ENCODE measurements around the gene BYSL. TPM values are rescaled to one million over a fixed set of nuclear protein-coding genes. Genes with fewer than 3 reads are reported as not detected.

Gene BYSL
- total and polyA plus RNA-seq, 9 of the 15 experiments (the other 6 are each of a cell fraction or from before 2014, with no cell fraction given), result 22.2 to 92.3 (median 53.4) TPM

GRCh38 chr6:41920921-41921711 lies at the start of gene BYSL, which contains the start of gene MED20 (continued):
- no peak for TF ChIP-seq CBX8 (IDR thresholded peaks at IDR 0.05; ENCODE audit: borderline replicate concordance, extremely low read depth, low read depth, low read length, poor library complexity, severe bottlenecking)
- TF ChIP-seq, protein P1, sequence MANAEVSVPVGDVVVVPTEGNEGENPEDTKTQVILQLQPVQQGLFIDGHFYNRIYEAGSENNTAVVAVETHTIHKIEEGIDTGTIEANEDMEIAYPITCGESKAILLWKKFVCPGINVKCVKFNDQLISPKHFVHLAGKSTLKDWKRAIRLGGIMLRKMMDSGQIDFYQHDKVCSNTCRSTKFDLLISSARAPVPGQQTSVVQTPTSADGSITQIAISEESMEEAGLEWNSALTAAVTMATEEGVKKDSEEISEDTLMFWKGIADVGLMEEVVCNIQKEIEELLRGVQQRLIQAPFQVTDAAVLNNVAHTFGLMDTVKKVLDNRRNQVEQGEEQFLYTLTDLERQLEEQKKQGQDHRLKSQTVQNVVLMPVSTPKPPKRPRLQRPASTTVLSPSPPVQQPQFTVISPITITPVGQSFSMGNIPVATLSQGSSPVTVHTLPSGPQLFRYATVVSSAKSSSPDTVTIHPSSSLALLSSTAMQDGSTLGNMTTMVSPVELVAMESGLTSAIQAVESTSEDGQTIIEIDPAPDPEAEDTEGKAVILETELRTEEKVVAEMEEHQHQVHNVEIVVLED (CRISPR knock-in tag; IDR thresholded peaks at IDR 0.05), result no peak
- peak; percentile 92 for TF ChIP-seq HDAC2 (IDR thresholded peaks at IDR 0.05)
- TF ChIP-seq, protein P2, sequence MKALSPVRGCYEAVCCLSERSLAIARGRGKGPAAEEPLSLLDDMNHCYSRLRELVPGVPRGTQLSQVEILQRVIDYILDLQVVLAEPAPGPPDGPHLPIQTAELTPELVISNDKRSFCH (CRISPR knock-in tag; IDR thresholded peaks at IDR 0.05), result no peak
- TF ChIP-seq, protein P2 (tag; IDR thresholded peaks at IDR 0.05), result peak; percentile 35; the same call in 1 of the 2 replicates
- TF ChIP-seq CXXC5 (CRISPR knock-in tag; IDR thresholded peaks at IDR 0.05), result peak; percentile 71
- TF ChIP-seq IRF9 (tag; IDR thresholded peaks at IDR 0.05), result no peak
- TF ChIP-seq, protein P3, sequence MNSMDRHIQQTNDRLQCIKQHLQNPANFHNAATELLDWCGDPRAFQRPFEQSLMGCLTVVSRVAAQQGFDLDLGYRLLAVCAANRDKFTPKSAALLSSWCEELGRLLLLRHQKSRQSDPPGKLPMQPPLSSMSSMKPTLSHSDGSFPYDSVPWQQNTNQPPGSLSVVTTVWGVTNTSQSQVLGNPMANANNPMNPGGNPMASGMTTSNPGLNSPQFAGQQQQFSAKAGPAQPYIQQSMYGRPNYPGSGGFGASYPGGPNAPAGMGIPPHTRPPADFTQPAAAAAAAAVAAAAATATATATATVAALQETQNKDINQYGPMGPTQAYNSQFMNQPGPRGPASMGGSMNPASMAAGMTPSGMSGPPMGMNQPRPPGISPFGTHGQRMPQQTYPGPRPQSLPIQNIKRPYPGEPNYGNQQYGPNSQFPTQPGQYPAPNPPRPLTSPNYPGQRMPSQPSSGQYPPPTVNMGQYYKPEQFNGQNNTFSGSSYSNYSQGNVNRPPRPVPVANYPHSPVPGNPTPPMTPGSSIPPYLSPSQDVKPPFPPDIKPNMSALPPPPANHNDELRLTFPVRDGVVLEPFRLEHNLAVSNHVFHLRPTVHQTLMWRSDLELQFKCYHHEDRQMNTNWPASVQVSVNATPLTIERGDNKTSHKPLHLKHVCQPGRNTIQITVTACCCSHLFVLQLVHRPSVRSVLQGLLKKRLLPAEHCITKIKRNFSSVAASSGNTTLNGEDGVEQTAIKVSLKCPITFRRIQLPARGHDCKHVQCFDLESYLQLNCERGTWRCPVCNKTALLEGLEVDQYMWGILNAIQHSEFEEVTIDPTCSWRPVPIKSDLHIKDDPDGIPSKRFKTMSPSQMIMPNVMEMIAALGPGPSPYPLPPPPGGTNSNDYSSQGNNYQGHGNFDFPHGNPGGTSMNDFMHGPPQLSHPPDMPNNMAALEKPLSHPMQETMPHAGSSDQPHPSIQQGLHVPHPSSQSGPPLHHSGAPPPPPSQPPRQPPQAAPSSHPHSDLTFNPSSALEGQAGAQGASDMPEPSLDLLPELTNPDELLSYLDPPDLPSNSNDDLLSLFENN (IDR thresholded peaks at IDR 0.05; ENCODE audit: low read depth in 2 of 2, low read length in 2 of 2), result peak in 1 of 2 experiments; percentile 20; a peak in 1 of 4 replicates
- TF ChIP-seq YBX1 (IDR thresholded peaks at IDR 0.05), result no peak
- TF ChIP-seq YY1 (IDR thresholded peaks at IDR 0.05; ENCODE audit: borderline replicate concordance in 1 of 3, control insufficient read depth in 1 of 3, extremely low read depth in 1 of 3, insufficient read depth in 3 of 3, insufficient read length in 1 of 3, insufficient replicate concordance in 2 of 3, low read depth in 1 of 3, low read length in 2 of 3), result peak in 2 of 3 experiments; percentile 65 to 70
- no peak for TF ChIP-seq ARID3A (IDR thresholded peaks at IDR 0.05; ENCODE audit: borderline replicate concordance, low read depth, low read length)
- TF ChIP-seq PML (IDR thresholded peaks at IDR 0.05; ENCODE audit: low read length), result peak; percentile 71
- TF ChIP-seq CHD4 (IDR thresholded peaks at IDR 0.05; ENCODE audit: insufficient read depth, insufficient replicate concordance, low read depth, low read length, poor library complexity, severe bottlenecking), result no peak
- TF ChIP-seq GABPA (tag; conservative IDR thresholded peaks at IDR 0.05; ENCODE audit: low read depth), result peak; percentile 98
- TF ChIP-seq MTA3 (IDR thresholded peaks at IDR 0.05; ENCODE audit: borderline replicate concordance), result peak; percentile 76; the same call in 1 of the 2 replicates
- peak; percentile 82 for TF ChIP-seq POLR2G (IDR thresholded peaks at IDR 0.05; ENCODE audit: low read depth, low read length)
